GM21390 (cell line): ENCODE results near the gene CCDC157.

Experiments
- ATAC-seq: cut with Tn5 transposase; IDR thresholded peaks from one replicate; pipeline ENCODE4 v1.9.1; 2021; ENCODE audit not compliant: unreplicated experiment

Gene CCDC157

GRCh38 chr22:30351226-30351625 is 5.6 kb upstream of the CCDC157 start:
- ATAC-seq, result no peak

- ATAC-seq, result no peak
Observed at GRCh38 chr22:30354644-30355043, 2.2 kb upstream of the CCDC157 start.

DNA sequence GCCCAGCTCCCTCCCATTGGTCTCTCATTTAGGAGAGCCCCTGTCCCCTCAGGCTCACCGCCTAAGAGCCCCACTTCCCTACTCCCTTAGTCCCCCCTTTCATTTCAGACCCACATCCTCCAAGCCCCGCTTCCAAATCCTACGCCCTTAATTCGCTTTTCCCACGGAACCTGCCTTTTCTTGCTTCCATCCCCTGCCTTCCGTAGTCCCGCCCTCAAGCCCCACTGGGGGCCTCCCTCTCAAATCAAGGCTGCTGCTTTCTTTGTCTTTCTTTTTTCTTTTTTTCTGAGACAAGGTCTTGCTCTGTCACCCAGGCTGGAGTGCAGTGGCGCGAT is 396 bp downstream of the CCDC157 start:
- no peak for ATAC-seq

DNA sequence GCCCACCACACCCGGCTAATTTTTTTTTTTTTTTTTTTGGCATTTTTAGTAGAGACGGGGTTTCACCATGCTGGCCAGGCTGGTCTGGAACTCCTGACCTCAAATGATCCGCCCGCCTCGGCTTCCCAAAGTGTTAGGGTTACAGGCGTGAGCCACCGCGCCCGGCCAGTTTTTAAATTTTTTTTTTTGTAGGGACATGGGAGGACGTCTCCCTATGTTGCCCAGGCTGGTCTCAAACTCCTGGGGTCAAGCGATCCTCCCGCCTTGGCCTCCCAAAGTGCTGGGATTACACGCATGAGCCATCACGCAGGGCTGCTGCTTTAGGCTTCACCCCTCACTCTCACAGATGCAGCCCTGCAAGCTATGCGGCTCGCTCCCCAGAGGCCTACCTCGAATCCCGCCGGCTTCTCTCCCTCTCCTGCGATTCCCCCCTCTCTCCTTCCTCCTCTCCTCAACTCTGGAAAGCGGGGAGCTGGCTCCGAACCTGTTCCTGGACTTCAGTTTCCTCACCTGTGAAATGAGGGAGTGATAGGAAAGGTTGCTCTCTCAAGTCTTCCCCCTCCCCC is 926 bp downstream of the CCDC157 start:
- ATAC-seq, result no peak

DNA sequence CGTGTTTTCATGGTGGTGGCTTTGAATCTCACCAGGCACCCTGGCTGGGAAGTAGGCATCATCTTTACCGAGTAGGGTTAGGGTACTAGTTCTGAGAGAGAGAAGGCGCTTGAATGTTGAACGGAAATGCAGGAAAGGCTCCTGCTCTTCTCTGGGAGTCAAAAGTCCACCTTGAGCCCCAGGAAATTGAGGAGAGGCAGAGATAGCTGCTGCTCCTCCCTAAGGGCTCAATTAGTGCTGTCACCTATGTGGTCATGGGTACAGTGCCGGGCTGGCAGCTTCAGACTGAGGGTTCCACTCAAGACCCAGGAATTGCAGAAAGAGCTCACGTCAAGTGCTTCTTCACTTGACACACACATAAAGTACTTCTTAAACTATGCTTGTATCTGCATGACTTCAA is 1.7 kb downstream of the CCDC157 start:
- no peak for ATAC-seq

GRCh38 chr22:30361916-30362650 is 5.3 kb downstream of the CCDC157 start:
- no peak for ATAC-seq

DNA sequence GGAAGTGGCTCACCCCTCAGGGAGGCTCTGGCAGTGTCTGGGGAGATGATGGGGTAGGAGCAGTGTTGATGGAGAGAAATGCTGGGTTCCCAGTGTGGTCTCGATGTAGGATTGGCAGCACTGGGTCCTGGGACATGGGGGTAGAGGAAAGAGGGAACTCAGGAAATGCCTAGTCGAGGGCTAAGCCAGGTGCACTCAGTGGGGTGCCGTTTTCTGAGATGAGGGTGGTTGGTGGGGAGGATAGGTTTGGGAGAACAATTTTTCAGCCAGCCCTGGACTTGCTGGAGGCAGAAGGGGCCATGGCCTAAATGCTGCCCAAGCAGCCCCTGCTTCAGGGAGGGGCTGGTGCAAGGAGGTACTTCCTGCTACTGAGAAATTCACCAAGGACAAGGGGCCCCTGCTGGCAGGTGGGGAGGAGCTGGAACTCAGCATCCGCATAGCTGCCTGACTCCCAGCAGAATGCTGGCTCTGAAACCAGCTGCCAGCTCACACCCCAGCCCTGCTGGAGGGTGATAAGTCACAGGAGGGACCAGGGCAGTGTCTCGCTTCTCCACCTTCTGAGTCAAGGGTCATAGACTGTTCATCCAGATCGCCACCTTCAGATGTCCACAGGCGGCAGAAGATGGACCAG is 6.0 kb downstream of the CCDC157 start:
- no peak for ATAC-seq

- no peak for ATAC-seq
Observed at GRCh38 chr22:30365891-30366290, 9.1 kb downstream of the CCDC157 start.

- ATAC-seq, result no peak
Observed at GRCh38 chr22:30368420-30368819, 11.6 kb downstream of the CCDC157 start.

DNA sequence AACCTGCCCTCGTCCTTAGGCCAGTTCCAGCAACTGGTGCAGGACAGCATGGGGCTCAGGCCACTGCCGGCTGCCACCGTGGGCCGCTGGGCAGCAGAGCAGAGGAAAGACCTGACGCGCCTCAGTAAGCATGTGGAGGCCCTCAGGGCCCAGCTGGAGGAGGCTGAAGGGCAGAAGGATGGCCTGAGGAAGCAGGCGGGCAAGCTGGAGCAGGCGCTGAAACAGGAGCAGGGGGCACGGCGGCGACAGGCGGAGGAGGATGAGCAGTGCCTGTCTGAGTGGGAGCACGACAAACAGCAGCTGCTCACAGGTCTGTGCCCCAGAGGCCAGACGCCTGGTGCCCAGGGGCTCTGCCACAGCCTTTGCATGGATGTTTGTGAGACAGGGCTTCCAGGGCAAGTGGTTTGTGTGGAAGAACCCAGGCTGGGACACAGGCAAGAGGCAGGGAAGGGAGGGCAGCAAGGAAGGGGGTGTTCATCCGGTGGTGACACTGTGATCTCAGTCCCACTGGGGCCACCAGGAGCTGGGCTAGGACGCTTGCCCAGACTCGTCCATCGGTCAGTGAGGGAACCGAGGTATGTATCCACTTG is 13.9 kb downstream of the CCDC157 start:
- no peak for ATAC-seq

DNA sequence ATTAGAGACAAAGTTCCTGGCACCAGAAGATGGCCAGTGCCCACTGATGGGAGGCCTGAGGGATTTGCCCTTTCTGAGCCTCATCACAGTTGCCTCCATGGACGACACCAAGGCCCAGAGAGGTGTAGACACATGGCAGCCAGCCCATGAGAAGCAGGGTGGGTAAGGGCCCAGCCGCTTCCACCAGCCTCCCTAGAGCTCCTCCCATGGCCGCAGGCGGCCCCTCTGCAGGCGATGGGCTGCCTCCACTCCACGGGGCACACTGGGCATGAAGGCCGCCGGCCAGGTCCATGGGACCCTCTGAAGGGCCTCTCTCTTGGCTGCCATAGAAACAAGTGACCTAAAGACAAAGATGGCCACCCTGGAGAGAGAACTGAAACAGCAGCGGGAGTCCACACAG is 14.5 kb downstream of the CCDC157 start:
- no peak for ATAC-seq

DNA sequence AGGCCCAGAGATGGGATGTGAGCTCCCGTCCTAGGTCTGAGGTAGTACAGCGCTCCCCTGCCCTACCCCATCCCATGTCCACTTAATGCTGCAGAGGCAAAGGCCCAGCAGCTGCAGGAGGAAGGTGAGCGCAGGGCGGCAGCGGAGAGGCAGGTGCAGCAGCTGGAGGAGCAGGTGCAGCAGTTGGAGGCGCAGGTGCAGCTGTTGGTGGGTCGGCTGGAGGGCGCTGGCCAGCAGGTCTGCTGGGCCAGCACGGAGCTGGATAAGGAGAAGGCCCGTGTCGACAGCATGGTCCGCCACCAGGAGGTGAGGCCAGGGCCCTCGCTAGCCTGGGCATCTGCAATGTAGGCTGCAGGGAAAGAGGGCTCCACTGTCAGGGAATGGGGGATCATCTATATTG is 15.2 kb downstream of the CCDC157 start:
- no peak for ATAC-seq

- ATAC-seq, result no peak
Observed at GRCh38 chr22:30372915-30373314, 16.1 kb downstream of the CCDC157 start.

DNA sequence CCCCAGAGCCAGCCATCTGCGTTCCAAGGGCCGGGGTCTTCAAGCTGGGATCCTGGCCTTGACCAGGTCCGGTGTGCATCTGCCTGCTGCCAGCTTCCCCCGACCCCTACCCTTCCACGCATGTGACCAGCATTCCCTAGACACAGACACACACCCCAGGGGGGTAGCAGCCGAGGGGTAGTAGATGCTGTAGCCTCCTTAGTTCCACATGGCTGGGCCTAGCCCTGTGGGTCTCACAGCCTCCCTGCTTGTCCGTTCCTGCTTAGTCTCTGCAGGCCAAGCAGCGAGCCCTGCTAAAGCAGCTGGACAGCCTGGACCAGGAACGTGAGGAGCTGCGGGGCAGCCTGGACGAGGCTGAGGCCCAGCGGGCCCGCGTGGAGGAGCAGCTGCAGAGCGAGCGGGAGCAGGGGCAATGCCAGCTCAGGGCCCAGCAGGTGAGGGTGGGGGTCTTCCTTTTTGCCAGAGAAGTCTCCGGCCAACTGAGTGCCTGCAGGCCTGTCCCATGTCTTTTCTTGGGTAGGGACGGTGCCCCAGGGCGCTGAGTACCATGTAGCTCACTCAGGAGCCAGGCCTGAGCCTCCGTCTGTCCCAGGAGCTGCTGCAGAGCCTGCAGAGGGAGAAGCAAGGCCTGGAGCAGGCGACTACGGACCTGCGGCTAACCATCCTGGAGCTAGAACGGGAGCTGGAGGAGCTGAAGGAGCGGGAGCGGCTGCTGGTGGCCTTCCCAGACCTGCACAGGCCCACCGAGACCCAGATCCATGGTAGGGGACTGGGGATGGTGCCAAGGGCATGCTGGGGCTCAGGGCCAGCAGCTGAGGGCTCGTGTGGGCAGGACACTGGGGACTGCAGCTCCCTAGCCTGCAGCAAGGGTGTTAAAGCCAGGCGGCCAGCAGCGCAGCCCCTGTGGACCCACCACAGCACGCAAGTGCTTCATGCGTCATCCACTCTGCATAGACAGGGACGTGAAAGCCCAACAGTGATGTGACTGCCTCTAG is 16.8 kb downstream of the CCDC157 start:
- no peak for ATAC-seq

DNA sequence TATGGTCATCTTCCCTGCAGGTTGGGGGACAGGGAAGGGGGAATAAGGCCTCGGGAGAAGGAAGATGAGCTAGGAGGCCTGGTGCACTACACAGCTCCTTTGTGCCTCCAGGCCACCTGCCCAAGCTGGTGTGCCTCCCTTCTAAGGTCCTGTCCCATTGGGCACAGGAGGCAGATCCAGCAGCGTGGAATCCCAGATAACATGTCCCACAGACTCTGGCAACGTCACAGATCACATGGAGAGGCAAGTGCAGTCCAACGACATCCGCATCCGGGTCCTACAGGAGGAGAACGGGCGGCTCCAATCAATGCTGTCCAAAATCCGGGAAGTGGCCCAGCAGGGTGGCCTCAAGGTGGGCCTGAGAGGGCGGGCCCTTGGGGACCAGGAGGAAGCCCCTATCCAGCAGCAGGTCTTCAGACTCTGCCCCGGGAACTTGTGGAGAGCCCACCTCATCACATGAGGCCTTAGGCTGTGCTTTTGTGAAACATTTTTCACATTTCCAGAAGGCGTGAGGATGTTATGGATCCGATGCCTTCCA is 18.6 kb downstream of the CCDC157 start:
- no peak for ATAC-seq

DNA sequence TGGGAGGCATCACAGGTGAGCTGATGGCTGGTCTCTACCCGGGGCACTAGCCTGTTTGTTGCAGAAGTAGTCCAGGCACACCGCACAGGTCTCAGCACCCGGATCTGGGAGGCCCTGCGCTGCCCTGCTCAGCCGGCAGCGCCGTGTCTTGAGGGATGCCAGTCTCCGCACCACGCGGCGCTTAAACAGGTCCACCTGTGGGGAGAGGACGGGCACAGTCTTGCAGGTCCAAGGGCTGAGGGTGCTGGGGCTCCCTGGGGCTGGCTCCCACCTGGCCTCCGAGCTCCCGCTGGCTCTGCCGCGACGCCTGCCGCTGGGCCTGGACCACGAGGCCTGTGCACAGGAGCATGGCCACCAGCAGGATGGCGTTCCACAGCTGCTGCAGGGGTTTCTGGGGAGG is 23.2 kb downstream of the CCDC157 start:
- ATAC-seq, result no peak

- no peak for ATAC-seq
Observed at GRCh38 chr22:30381264-30381663, 24.5 kb downstream of the CCDC157 start.

DNA sequence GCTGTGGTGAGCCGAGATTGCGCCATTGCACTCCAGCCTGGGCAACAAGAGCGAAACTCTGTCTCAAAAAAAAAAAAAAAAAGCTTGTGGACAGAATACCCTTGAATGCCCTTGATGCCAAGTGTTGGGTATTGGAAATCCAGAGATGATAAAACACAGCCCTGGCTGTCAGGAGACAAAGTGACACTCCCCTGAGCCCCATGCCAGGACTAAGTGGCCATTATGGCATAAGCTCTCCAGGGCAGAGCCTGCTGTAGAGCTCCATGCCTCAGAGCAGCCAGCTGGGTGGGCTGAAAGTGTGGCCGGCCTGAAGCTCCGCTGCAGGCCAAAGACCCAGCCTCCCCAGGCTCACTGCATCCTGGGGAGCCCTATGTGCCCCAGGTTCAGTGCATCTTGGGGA is 25.5 kb downstream of the CCDC157 start:
- ATAC-seq, result no peak

GRCh38 chr22:30383061-30383460 is 26.3 kb downstream of the CCDC157 start:
- no peak for ATAC-seq

DNA sequence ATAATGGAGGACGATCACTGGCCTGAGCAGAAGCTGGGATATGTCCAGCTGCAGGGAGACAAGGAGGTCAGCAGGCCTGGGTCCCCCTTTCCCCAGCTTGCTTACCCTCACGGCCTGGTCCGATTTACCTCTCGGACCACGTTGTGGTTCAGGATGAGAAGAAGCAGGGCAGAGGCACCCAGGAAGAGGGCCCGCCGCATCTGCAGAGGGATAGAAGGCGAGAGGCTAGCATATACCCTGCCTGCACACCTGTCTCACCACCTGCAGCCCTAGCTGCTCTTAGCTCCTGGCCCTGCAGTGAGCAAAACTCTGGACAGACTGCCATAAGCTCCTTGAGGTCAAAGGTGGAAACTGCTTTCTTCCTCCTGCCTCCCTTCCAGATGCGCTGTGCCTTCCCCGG is 29.1 kb downstream of the CCDC157 start:
- ATAC-seq, result no peak

- no peak for ATAC-seq
Observed at GRCh38 chr22:30386608-30386959, 29.8 kb downstream of the CCDC157 start.
